Keratinocyte (primary cell): ENCODE data around the gene GUK1. TPM values are rescaled to one million over a fixed set of nuclear protein-coding genes. Genes with fewer than 3 reads are reported as not detected.
A peak's percentile ranks its signal among the peaks of the same experiment; 100 is the strongest.

Source experiments
- DNase-seq: peaks from one replicate; pipeline ENCODE4 v3.0.0-alpha.2; 2011; ENCODE audit warnings: low read depth, missing footprints, low spot score
- FAIRE-seq: peaks from 2 replicates; lab custom pipeline; 2011; peaks lifted over from hg19 to GRCh38; lab: Jason Lieb, UNC
- H2AFZ ChIP-seq: 2 replicates; pipeline ENCODE4 v1.6.0; 2012; ENCODE audit warnings: low read length, control low read depth, inconsistent platforms; ENCODE audit not compliant: control insufficient read depth
- H3K27ac ChIP-seq: 2 replicates; pipeline ENCODE4 v1.5.1; 2011; ENCODE audit warnings: low read length; ENCODE audit not compliant: control insufficient read depth, insufficient read depth
- H3K27me3 ChIP-seq: 3 replicates; pipeline ENCODE4 v1.6.0; 2011; ENCODE audit warnings: low read length; ENCODE audit not compliant: control insufficient read depth, insufficient read depth; ENCODE audit errors: extremely low read depth
- H3K36me3 ChIP-seq, 2 experiments: 2 replicates in 1 of 2; 3 replicates in 1 of 2; pipeline ENCODE4 v1.5.1; 2011; ENCODE audit warnings: low read length in 2 of 2, mild to moderate bottlenecking in 1 of 2; ENCODE audit not compliant: control insufficient read depth in 2 of 2, insufficient read depth in 2 of 2; ENCODE audit errors: extremely low read depth in 1 of 2
- H3K4me1 ChIP-seq: 3 replicates; pipeline ENCODE4 v1.5.1; 2011; ENCODE audit warnings: low read length; ENCODE audit not compliant: control insufficient read depth, insufficient read depth; ENCODE audit errors: extremely low read depth
- H3K4me2 ChIP-seq: 3 replicates; pipeline ENCODE4 v1.6.0; 2011; ENCODE audit warnings: low read depth, low read length; ENCODE audit not compliant: control insufficient read depth, insufficient read depth; ENCODE audit errors: extremely low read depth
- H3K4me3 ChIP-seq, 3 experiments: fragments of 200-600 bp in 1 of 3; sonication (generic) in 1 of 3; 2 replicates in 2 of 3; 3 replicates in 1 of 3; pipeline ENCODE4 v1.5.1; 2011 to 2016; ENCODE audit warnings: low read length in 3 of 3, mild to moderate bottlenecking in 3 of 3, control low read depth in 2 of 3, inconsistent platforms in 1 of 3, low read depth in 1 of 3, mixed read lengths in 1 of 3, mixed run types in 1 of 3, moderate library complexity in 1 of 3; ENCODE audit not compliant: control insufficient read depth in 2 of 3, insufficient read depth in 2 of 3; ENCODE audit errors: extremely low read depth in 1 of 3
- H3K79me2 ChIP-seq: 2 replicates; pipeline ENCODE4 v1.6.0; 2012; ENCODE audit warnings: low read length; ENCODE audit not compliant: control insufficient read depth, insufficient read depth
- H3K9ac ChIP-seq: 3 replicates; pipeline ENCODE4 v1.6.0; 2011; ENCODE audit warnings: low read length; ENCODE audit not compliant: control insufficient read depth, insufficient read depth; ENCODE audit errors: extremely low read depth
- H3K9me1 ChIP-seq: 3 replicates; pipeline ENCODE4 v1.6.0; 2011; ENCODE audit warnings: low read length; ENCODE audit not compliant: control insufficient read depth, insufficient read depth; ENCODE audit errors: extremely low read depth
- H3K9me3 ChIP-seq: 2 replicates; pipeline ENCODE4 v1.5.1; 2012; ENCODE audit warnings: low read depth, low read length; ENCODE audit not compliant: control insufficient read depth
- H4K20me1 ChIP-seq: 3 replicates; pipeline ENCODE4 v1.6.0; 2011; ENCODE audit warnings: low read length; ENCODE audit not compliant: control insufficient read depth, insufficient read depth; ENCODE audit errors: extremely low read depth
- EZH2 ChIP-seq: IDR thresholded peaks from one replicate; pipeline ENCODE4 v1.6.1; 2012; ENCODE audit warnings: inconsistent platforms, mild to moderate bottlenecking, low read length, moderate library complexity
- dilution Hi-C: fragments of 300-500 bp; cut with MboI; formaldehyde crosslinking; loops from one replicate; pipeline ENCODE4 v1.7.0; 2020; ENCODE audit warnings: low sequenced_read_pairs; ENCODE audit not compliant: extremely low pct_ligation_motif_present
- polyA plus RNA-seq, 5 experiments: library from polyadenylated mRNA; depleted of rRNA in 3 of 5; stranded (reverse) in 3 of 5; stranded (forward) in 1 of 5; unstranded in 1 of 5; fragments of >200 nt; gene quantifications; 1 replicate in 1 of 5; 2 replicates in 3 of 5; 3 replicates in 1 of 5; pipeline versions ENCODE4 v1.2.1 to v1.2.3, GENCODE V29; 2011 to 2012; ENCODE audit warnings: missing spikeins in 2 of 5, low read depth in 1 of 5, low replicate concordance in 1 of 5
- TF ChIP-seq, protein P1 (sequence below), 3 experiments: IDR thresholded peaks in 1 of 3; conservative IDR thresholded peaks in 1 of 3; optimal IDR thresholded peaks in 1 of 3; 2 replicates in 2 of 3; 3 replicates in 1 of 3; pipeline versions ENCODE3 to v1.5.1; 2011; ENCODE audit warnings: low read length in 3 of 3, mild to moderate bottlenecking in 3 of 3, moderate library complexity in 2 of 3, control low read depth in 1 of 3, inconsistent platforms in 1 of 3; ENCODE audit not compliant: insufficient read depth in 2 of 3; ENCODE audit errors: extremely low read depth in 1 of 3

The GUK1 gene
- polyA plus RNA-seq, 1 donor (not counting 4 experiments of a cell fraction or from before 2014, with no cell fraction given) = 450 TPM

DNA sequence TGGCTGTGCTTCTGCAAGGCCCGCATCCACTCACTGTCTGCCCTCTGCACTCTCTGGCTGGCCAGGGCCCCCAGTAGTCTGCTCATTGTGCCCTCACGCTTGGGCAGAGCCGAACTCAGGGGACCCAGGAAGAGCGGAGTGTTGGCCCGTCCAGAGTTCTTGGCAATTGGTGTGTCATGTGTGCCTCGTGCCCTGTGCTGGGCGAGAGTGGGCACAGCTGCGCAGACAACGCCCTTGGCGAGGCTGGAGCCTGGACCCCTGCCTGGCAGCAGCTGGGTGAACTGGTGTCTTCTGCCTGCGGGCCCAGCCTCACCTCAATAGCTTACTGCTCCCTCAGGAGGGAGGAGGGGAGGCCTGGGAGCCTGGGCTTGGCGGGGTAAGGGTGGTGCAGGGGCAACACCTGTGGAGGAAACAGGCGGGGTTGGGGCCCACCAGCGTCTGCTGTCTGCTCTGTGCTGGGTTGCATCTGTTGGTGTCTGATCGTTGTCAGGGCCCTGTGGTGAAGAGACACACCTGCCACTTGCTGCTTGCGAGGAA, 2.1 kb downstream of the GUK1 start:
- dilution Hi-C loops = no loop called here
- FAIRE-seq = no peak
- H4K20me1 ChIP-seq = peaks cover 23% of the 10 kb centered on the region

DNA sequence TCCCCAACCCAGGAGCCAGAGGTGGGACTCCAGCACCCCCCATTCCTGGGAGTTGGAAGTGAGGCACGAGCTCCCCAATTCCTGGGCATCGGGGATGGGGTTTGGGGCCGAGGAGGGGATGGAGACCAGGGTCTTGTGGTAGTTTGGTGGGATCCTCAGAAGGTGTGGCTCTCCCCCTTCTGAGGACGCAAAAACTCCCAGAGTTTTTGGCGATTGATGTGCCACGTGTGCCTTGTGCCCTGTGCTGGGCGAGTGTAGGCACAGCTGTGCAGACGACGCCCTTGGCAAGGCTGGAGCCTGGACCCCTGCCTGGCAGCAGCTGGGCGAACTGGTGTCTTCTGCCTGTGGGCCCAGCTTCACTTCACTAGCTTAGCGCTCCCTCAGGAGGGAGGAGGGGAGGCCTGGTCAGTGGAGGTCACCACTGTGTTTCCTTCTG, 2.6 kb downstream of the GUK1 start:
- FAIRE-seq = peak; percentile 26
- H3K9me3 ChIP-seq = no peaks in the 10 kb centered on the region
- no peak overlapping the region for H3K27ac ChIP-seq
- no peak for DNase-seq
- peak overlapping the region; percentile 84 to 96 (median 89) for H3K4me3 ChIP-seq
- H3K79me2 ChIP-seq = peaks cover 76% of the 10 kb centered on the region
- H3K27me3 ChIP-seq = no peaks in the 10 kb centered on the region
- peak overlapping the region; percentile 86 for H3K9ac ChIP-seq
- H2AFZ ChIP-seq = no peak overlapping the region
- dilution Hi-C loops = no loop called here
- H4K20me1 ChIP-seq = peaks cover 23% of the 10 kb centered on the region
- peaks cover 22 to 36% of the 10 kb centered on the region in 2 experiments for H3K36me3 ChIP-seq
- peaks cover 2% of the 10 kb centered on the region for H3K9me1 ChIP-seq
- peak overlapping the region; percentile 98 for H3K4me2 ChIP-seq
- TF ChIP-seq EZH2 = no peak
- TF ChIP-seq, protein P1, sequence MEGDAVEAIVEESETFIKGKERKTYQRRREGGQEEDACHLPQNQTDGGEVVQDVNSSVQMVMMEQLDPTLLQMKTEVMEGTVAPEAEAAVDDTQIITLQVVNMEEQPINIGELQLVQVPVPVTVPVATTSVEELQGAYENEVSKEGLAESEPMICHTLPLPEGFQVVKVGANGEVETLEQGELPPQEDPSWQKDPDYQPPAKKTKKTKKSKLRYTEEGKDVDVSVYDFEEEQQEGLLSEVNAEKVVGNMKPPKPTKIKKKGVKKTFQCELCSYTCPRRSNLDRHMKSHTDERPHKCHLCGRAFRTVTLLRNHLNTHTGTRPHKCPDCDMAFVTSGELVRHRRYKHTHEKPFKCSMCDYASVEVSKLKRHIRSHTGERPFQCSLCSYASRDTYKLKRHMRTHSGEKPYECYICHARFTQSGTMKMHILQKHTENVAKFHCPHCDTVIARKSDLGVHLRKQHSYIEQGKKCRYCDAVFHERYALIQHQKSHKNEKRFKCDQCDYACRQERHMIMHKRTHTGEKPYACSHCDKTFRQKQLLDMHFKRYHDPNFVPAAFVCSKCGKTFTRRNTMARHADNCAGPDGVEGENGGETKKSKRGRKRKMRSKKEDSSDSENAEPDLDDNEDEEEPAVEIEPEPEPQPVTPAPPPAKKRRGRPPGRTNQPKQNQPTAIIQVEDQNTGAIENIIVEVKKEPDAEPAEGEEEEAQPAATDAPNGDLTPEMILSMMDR (optimal IDR thresholded peaks at IDR 0.05 in 1 of 3, IDR thresholded peaks at IDR 0.05 in 1 of 3, conservative IDR thresholded peaks at IDR 0.05 in 1 of 3; ENCODE audit: extremely low read depth in 1 of 3, insufficient read depth in 2 of 3, low read length in 3 of 3) = no peak
- peaks cover 40% of the 10 kb centered on the region for H3K4me1 ChIP-seq

More for the DNA sequence above, 2.1 kb downstream of the GUK1 start:
- H2AFZ ChIP-seq = no peak overlapping the region
- H3K36me3 ChIP-seq = peaks cover 19 to 32% of the 10 kb centered on the region in 2 experiments
- H3K27me3 ChIP-seq = no peaks in the 10 kb centered on the region
- peak overlapping the region; percentile 82 for H3K27ac ChIP-seq
- peaks cover 2% of the 10 kb centered on the region for H3K9me1 ChIP-seq
- H3K4me2 ChIP-seq = peak overlapping the region; percentile 98
- H3K4me1 ChIP-seq = peaks cover 35% of the 10 kb centered on the region
- DNase-seq = no peak
- no peak for TF ChIP-seq EZH2
- TF ChIP-seq, protein P1 (optimal IDR thresholded peaks at IDR 0.05 in 1 of 3, IDR thresholded peaks at IDR 0.05 in 1 of 3, conservative IDR thresholded peaks at IDR 0.05 in 1 of 3; ENCODE audit: extremely low read depth in 1 of 3, insufficient read depth in 2 of 3, low read length in 3 of 3) = no peak
- H3K9me3 ChIP-seq = no peaks in the 10 kb centered on the region
- H3K9ac ChIP-seq = peak overlapping the region; percentile 86
- peaks cover 71% of the 10 kb centered on the region for H3K79me2 ChIP-seq
- peak overlapping the region; percentile 84 to 96 (median 89) for H3K4me3 ChIP-seq
